HG03135 (cell line): ENCODE measurements around the gene MRPL49.

Experiments used
- ATAC-seq: cut with Tn5 transposase; IDR thresholded peaks from one replicate; pipeline ENCODE4 v1.9.1; 2021; ENCODE audit warnings: mild to moderate bottlenecking, moderate library complexity; ENCODE audit not compliant: unreplicated experiment

Gene MRPL49

DNA sequence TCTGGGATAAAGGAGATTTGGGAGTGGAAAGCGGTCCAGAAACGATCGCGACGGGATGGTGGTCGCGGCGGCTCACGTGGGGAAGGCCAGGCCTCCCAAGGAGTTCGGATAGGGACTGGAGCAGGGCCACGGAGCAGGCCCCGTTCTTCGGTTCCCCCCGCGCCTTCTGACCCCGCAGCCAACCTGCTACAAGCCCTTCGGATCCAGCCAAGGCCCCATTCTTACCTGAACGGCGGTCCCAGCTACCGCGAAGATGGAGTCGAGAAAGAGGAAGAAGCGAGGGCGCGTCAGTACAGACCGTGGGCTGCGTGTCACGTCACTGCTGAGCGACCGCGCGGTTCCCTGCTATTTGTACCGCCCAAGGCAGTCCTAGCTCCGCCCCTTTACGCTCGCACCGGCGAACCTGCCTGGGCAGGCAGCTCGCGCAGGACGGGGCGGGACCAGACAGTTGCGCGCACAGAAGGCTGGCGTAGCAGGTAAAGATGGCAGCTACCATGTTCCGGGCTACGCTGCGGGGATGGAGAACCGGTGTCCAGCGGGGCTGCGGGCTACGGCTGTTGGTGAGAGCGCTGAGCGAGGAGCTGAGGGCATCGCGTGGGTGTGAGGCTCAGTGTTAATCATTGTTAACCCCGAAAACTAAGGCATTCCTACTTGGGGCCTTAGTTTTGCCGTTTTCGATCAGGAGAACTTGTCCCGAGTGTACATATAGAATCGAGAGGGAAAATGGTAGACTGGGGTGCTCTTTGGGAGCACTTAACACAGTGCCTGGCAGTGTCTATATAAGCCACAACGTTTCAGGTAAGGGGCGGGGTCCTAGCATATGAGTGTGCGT lies at the start of gene MRPL49, which contains the start of gene FAU:
TSS of gene MRPL49 (plus strand) at position 457 of the 832 bp plus-strand sequence. CDS start at position 483, 26 bp downstream.
TSS of gene FAU (minus strand) at position 270 of the 832 bp plus-strand sequence. CDS start 321 bp downstream, outside the sequence.
- ATAC-seq: peak; percentile 65

- ATAC-seq: no peak
Observed at GRCh38 chr11:65072631-65072966, 49.5 kb upstream of the MRPL49 start.

GRCh38 chr11:65077451-65077850 lies 44.7 kb upstream of the MRPL49 start:
- ATAC-seq: no peak

DNA sequence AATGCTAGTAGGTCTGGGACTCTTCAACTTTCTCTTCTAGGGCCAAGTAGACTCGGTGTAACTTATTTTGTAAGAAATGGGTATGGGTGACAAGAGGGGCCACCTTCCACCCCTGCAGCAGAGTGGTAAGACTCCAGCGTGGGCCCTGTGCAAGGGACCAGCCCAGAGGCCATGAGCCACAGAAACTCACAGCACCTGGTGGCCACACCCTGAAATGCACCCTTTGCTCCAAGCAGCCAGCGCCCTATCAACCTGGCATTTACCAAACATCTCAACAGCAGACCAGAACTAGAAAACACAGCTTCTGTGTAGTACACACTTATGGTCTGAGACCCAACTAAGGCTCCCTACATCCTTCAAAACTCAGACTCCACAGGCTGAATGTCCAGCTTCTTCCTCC lies 44.0 kb upstream of the MRPL49 start:
- no peak for ATAC-seq

DNA sequence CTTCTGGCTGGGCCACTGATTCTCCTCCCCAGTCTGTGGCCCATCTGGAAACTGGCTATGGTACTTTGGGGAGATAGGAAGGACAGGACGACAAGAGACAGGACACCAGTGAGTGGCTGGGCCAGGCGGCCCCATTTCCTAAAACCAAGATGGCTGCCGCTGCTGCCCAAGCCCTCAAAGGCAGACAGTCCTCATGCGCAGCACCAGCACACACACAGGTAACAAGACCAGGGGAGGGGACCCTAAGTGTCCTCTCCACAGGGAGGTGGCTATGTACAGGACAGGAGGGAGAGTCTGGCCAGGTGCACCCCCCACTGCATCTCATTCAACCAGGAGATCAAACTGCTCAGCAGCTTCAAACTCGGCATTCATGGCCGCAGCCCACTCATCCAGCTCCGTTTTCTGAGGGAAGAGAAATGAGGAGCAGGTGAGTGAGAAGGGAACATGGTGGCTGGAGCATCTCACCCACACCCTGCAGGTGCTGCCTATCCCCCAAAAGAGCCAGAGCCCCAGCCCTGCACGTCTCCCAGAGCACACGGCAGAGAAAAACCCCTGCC lies 43.3 kb upstream of the MRPL49 start:
- ATAC-seq: no peak

GRCh38 chr11:65083134-65083833 lies 38.8 kb upstream of the MRPL49 start:
- ATAC-seq: peak; percentile 13

DNA sequence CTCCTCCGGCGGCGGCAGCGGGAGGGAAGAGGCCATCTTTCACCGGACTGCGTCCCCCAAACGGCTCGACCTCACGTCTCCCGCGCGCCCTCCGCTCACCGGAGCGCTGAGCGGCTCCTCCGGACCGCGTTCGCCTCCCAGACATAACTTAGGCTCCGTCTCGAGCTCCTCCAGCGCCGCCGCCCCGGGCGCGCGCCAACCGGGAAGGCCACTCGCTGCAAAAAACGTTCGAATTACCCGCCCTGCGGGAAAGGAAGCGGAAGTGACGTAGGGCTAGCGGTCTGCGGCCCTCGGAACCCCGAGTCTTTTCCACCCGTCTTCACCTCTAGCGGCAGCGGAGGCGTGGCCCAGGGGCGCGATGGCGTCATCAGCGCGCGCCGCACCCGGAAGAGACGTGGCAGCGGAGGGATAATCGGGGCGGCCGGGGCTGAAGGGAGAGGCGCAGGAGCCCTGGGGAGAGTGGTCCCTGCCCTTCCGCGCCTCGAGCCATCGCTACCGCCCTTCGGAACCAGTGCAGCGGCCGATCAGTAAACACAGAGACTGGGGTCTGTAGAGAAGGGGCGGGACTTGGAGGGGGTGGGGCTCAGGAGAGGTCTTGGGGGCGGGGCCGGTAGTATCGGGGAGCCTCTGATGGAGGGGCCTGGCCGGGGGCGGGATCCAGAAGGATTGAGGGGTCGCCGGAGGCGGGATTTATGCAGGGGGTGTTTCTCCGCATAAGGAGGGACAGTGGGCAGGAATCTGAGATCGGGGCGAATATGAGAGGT lies 38.1 kb upstream of the MRPL49 start, which contains the start of the genes CDCA5 and ZFPL1:
TSS of gene CDCA5 (minus strand) at position 207 of the 764 bp plus-strand sequence. CDS start at position 145, 62 bp downstream.
TSS of gene ZFPL1 (plus strand) at position 389 of the 764 bp plus-strand sequence. CDS start 477 bp downstream, outside the sequence.
- peak; percentile 79 for ATAC-seq

DNA sequence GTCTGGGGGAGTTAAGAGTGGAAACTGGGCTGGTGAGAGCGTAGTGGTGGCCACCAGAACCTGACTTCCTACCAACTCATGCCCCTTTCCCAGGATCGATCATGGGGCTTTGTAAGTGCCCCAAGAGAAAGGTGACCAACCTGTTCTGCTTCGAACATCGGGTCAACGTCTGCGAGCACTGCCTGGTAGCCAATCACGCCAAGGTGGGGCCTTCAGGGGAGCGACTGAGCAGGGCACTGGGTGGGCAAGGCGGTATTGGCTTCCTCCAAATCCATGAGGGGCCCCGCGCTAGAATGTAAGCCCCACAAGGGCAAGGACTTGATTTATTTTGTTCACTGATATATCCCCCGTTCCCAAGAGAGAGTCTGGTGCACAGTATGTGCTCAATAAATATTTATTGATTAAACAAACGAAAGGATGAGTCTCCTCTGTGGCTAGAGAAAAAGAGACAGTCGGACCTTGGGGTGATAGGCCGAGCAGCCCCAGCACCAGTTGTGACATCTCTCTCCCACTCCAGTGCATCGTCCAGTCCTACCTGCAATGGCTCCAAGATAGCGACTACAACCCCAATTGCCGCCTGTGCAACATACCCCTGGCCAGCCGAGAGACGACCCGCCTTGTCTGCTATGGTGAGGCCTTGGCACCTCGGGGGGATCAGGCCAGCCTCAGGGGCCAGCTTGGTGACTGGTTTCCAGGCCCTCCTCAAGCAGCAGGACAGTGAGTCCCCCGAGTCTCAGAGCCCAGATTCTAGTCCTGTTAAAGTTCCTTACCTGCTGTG lies 37.3 kb upstream of the MRPL49 start:
- ATAC-seq: peak; percentile 3

DNA sequence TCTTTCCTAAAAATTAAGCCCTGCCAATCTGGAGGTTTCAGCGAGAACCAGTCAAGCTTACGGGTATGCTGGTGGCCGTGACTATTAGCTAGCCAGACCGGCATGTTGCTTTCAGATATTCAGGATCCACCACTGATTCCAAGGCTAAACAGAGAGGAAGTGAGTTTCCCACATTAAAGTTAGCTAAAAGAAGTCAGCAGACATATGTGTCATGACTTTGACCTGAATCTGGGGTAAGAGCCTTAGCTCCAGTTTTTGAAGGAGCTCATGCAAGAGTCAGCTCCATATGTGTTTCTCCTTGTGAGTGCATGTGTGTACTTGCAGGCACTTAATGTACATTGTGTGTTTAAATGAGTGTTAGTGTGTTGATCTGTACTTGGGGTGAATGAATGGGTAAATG lies 36.7 kb upstream of the MRPL49 start:
- ATAC-seq: no peak

- ATAC-seq: no peak
Observed at GRCh38 chr11:65086809-65087208, 35.3 kb upstream of the MRPL49 start.

DNA sequence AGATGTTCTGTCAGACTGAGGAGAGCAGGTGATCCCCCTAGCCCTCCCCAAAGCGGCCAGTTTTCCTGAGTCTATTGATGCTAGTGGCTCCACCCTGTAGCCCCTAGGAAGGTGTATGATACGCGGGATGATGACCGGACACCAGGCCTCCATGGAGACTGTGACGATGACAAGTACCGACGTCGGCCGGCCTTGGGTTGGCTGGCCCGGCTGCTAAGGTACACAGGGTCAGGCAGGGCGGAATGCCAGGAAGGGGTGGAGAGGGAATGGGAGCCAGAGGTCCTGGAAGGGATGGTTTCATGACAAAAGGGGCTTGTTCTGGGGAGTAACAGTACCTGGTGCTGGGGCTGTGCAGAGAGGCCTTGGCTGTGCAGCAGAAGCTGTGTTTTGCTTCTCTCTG lies 34.9 kb upstream of the MRPL49 start:
- no peak for ATAC-seq

DNA sequence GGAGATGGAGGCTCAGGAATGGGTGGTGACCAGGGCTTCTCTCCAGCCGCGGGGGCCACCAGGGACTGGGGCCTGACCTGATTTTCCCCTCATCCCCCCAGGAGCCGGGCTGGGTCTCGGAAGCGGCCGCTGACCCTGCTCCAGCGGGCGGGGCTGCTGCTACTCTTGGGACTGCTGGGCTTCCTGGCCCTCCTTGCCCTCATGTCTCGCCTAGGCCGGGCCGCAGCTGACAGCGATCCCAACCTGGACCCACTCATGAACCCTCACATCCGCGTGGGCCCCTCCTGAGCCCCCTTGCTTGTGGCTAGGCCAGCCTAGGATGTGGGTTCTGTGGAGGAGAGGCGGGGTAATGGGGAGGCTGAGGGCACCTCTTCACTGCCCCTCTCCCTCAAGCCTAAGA lies 34.3 kb upstream of the MRPL49 start:
- ATAC-seq: no peak

DNA sequence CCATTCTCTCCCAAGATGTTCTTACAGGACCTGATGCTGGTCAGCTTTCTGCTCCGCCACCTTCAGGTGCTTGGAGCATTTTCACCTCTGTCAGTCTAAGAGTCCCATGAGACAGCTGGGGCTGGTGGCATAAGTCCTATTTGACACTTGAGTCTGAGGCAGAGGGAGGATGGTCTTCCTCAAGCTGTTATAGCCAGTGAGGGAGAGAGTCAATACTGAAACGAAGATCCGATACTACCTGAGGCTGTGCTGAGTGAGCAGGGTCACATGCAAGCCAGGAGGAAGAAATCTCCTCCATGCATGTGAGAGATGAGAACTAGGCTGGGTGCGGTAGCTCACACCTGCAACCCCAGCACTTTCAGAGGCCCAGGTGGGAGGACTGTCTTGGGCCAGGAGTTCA lies 32.5 kb upstream of the MRPL49 start:
- no peak for ATAC-seq

- ATAC-seq: no peak
Observed at GRCh38 chr11:65090628-65091027, 31.5 kb upstream of the MRPL49 start.

DNA sequence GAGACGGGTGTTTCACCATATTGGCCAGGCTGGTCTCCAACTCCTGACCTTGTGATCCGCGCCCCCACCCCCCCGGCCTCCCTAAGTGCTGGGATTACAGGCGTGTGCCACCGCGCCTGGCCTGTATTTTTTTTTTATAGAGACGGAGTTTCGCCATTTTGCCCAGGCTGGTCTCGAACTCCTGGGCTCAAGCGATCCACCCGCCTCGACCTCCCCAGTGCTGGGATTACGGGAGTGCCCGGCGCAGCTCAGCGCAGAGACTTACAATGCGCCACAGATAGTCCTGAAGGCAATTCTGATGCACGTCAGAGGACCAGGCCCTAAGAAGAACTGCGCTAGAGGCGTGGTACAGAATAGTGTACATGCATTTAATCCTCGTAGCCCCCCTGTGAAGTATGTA lies 26.7 kb upstream of the MRPL49 start:
- ATAC-seq: no peak

DNA sequence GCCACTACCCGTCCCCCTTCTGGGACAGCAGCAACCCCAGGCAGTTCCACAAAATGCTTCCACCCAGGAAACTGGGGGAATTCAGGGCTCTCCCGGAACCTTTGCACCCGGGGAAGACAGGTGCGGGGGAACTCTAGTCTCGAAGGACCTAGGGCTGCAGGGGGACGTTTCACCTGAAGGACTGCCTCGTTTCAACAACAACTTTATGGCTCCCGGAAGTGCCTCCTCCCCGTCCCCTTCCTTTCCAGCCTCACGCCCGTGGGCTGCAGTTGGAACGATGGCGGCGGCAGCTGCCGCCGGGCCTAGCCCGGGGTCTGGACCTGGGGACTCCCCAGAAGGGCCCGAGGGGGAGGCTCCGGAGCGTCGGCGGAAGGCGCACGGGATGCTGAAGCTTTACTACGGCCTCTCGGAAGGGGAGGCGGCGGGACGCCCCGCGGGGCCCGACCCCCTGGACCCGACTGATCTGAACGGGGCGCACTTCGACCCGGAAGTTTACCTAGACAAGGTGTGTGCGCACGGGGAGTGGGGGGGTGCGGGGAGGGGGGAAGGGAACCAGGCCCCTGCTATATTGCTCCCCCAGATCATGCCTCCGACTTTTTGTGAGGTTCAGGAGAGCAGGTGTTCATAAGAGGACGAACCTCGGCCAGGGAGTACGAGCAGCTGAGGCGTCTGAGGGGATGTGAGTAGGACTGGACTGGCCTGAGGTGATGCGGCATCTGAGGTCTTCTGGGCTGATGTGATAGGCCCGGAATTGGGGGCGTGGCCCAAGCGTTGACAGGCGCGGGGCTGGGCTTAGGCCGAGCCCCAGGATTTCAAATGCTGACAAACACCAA lies 25.9 kb upstream of the MRPL49 start, which contains the start of gene VPS51:
TSS of gene VPS51 (plus strand) at position 241 of the 833 bp plus-strand sequence. CDS start at position 278, 37 bp downstream.
- peak; percentile 89 for ATAC-seq

- no peak for ATAC-seq
Observed at GRCh38 chr11:65096926-65097325, 25.2 kb upstream of the MRPL49 start.

GRCh38 chr11:65100674-65101350 lies 21.3 kb upstream of the MRPL49 start:
- ATAC-seq: no peak
